Body of pancreas (tissue), 4 donors: ENCODE data around the gene IBA57.

ENCODE experiments used
- CTCF ChIP-seq, 7 experiments: fragments of 450-650 bp in 4 of 7; fragments of 200-600 bp in 3 of 7; sonication (generic) in 3 of 7; IDR thresholded peaks; one replicate each; pipeline ENCODE4 v1.5.1; 2016 to 2019; ENCODE audit warnings: antibody characterized with exemption in 7 of 7
- POLR2A ChIP-seq, 3 donors: fragments of 450-650 bp; IDR thresholded peaks; one replicate each; pipeline ENCODE4 v1.6.1; 2016; ENCODE audit warnings: antibody characterized with exemption in 3 of 3, mild to moderate bottlenecking in 2 of 3

- TF ChIP-seq CTCF (IDR thresholded peaks at IDR 0.05) (no peak), POLR2A (IDR thresholded peaks at IDR 0.05) (no peak)
Observed at GRCh38 chr1:228154670-228155571, 10.7 kb upstream of the IBA57 start.
